ENCODE measurements around the gene SMIM21.

DNA sequence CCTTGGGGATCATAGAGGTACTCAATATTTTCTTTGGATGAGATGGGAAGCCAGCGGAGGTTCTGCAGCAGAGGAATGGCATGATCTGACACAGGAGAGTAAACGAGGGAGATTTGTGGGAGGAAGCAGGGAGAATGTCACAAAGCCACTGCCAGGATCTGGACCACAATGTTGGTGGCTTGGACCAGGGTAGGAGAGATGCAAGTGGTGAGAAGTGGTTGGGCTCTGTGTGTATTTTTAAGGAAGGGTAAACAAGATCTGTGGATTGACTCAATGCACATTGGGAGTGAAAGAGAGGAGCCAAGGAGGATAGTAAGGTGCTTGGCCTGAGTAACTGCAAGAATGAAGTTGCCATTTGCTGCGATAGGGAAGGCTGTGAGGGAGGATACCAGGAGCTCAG lies 10.5 kb upstream of the SMIM21 start:
- TF ChIP-seq POLR2A (IDR thresholded peaks at IDR 0.05), result no peak
- TF ChIP-seq, protein P1, sequence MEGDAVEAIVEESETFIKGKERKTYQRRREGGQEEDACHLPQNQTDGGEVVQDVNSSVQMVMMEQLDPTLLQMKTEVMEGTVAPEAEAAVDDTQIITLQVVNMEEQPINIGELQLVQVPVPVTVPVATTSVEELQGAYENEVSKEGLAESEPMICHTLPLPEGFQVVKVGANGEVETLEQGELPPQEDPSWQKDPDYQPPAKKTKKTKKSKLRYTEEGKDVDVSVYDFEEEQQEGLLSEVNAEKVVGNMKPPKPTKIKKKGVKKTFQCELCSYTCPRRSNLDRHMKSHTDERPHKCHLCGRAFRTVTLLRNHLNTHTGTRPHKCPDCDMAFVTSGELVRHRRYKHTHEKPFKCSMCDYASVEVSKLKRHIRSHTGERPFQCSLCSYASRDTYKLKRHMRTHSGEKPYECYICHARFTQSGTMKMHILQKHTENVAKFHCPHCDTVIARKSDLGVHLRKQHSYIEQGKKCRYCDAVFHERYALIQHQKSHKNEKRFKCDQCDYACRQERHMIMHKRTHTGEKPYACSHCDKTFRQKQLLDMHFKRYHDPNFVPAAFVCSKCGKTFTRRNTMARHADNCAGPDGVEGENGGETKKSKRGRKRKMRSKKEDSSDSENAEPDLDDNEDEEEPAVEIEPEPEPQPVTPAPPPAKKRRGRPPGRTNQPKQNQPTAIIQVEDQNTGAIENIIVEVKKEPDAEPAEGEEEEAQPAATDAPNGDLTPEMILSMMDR (IDR thresholded peaks at IDR 0.05), result no peak

Measured in lower leg skin (tissue), 3 donors.